Measurements from ENCODE around the gene RNF14. TPM values are rescaled to one million over a fixed set of nuclear protein-coding genes. Genes with fewer than 3 reads are reported as not detected.

The RNF14 gene
- total and polyA plus RNA-seq, 4 donors, result 22.9 to 50.6 (median 32.5) TPM

DNA sequence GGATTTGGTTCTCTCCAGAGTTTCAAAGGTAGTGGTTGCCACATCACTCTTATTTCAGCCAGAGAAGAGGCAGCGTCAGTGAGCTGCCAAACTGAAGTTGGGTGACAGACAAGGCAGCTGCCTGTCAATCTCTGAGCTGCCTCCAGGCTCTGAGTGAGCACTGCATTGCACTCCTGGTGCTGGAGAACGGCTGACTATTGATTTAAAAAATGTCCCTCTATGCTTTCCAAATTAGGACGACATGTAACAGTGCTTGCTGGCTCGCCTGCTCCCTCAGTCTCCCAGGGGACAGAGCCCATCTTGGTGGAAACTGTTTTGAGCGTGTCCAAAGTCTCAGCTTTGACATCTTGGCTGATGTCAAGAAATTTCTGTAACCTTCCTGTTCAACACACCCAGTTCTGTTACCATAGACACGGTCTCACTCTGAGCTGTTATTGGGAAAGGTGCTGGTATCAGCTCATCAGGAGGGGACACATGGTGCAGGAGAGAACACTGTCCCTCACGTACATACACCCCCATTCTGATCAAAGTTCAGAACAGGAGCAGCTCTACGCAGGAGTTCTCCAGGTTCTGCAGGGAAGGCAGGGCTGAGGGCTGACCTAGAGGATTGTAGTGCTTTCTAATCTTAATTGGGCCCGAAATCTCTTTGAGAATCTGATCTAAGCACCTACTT lies 26.6 kb upstream of the RNF14 start:
- H3K36me3 ChIP-seq (ENCODE audit: control insufficient read depth in 4 of 4, insufficient read depth in 3 of 4, low read depth in 1 of 4, low read length in 3 of 4), result peaks cover 7 to 17% (median 13%) of the 10 kb centered on the region in 4 donors
- no peak for DNase-seq (ENCODE audit: low spot score)

DNA sequence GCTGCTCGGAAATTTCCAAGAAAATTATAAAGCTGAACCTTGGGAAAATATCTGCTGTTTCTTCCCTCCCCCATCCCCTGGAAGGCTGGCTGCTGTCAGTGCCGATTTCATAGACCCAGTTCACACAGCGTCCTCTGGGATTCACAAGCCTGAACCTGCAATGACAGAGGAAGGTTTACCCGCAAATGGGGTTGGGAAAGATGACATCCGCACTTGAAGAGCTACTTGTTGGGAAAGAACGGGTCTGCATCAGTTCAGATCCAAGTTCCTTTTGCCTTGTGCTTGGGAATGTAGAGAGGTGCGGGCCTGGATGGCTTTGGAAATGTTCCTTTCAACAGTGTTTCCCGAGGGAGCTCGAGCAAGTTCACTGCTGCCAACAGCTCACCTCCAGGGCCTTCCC lies 24.8 kb upstream of the RNF14 start:
- no peak for DNase-seq (ENCODE audit: low spot score)
- Histone ChIP-seq H3K4me1 (ENCODE audit: control insufficient read depth in 4 of 4, insufficient read depth in 4 of 4, low read length in 3 of 4) (peaks cover 3 to 17% (median 8%) of the 10 kb centered on the region in 4 donors), H3K36me3 (ENCODE audit: control insufficient read depth in 4 of 4, insufficient read depth in 3 of 4, low read depth in 1 of 4, low read length in 3 of 4) (peaks cover 0 to 6% (median 3%) of the 10 kb centered on the region in 4 donors), H3K9me3 (ENCODE audit: control insufficient read depth in 4 of 4, low read length in 3 of 4) (no peaks in the 10 kb centered on the region), H3K27ac (ENCODE audit: low read depth in 1 of 2, low read length in 2 of 2) (no peak overlapping the region), H3K27me3 (ENCODE audit: control insufficient read depth in 4 of 4, insufficient read depth in 4 of 4, low read length in 3 of 4) (no peaks in the 10 kb centered on the region), H3K9ac (ENCODE audit: low read depth in 1 of 2, low read length in 2 of 2) (no peak overlapping the region), H3K4me3 (ENCODE audit: low read depth in 1 of 3, low read length in 3 of 3) (no peak overlapping the region)
- 86% methylated on average over 9 of the region's 9 CpGs for WGBS
- TF ChIP-seq NR2F2 (IDR thresholded peaks at IDR 0.05), result no peak
- TF ChIP-seq, protein P1, sequence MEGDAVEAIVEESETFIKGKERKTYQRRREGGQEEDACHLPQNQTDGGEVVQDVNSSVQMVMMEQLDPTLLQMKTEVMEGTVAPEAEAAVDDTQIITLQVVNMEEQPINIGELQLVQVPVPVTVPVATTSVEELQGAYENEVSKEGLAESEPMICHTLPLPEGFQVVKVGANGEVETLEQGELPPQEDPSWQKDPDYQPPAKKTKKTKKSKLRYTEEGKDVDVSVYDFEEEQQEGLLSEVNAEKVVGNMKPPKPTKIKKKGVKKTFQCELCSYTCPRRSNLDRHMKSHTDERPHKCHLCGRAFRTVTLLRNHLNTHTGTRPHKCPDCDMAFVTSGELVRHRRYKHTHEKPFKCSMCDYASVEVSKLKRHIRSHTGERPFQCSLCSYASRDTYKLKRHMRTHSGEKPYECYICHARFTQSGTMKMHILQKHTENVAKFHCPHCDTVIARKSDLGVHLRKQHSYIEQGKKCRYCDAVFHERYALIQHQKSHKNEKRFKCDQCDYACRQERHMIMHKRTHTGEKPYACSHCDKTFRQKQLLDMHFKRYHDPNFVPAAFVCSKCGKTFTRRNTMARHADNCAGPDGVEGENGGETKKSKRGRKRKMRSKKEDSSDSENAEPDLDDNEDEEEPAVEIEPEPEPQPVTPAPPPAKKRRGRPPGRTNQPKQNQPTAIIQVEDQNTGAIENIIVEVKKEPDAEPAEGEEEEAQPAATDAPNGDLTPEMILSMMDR (IDR thresholded peaks at IDR 0.05; ENCODE audit: low read depth, low read length, missing input control), result no peak

More for the DNA sequence above, 26.6 kb upstream of the RNF14 start:
- Histone ChIP-seq H3K27me3 (ENCODE audit: control insufficient read depth in 4 of 4, insufficient read depth in 4 of 4, low read length in 3 of 4) (no peaks in the 10 kb centered on the region), H3K9ac (ENCODE audit: low read depth in 1 of 2, low read length in 2 of 2) (no peak overlapping the region), H3K4me3 (ENCODE audit: low read depth in 1 of 3, low read length in 3 of 3) (no peak overlapping the region), H3K9me3 (ENCODE audit: control insufficient read depth in 4 of 4, low read length in 3 of 4) (no peaks in the 10 kb centered on the region), H3K27ac (ENCODE audit: low read depth in 1 of 2, low read length in 2 of 2) (no peak overlapping the region), H3K4me1 (ENCODE audit: control insufficient read depth in 4 of 4, insufficient read depth in 4 of 4, low read length in 3 of 4) (peaks cover 3 to 17% (median 8%) of the 10 kb centered on the region in 4 donors)
- 42% methylated on average over 9 of the region's 9 CpGs for WGBS
- TF ChIP-seq HNF4A (conservative IDR thresholded peaks at IDR 0.05) (peak; percentile 46 to 52), SP1 (IDR thresholded peaks at IDR 0.05) (peak; percentile 16), TAF1 (conservative IDR thresholded peaks at IDR 0.05) (no peak), FOXA1 (IDR thresholded peaks at IDR 0.05) (no peak), HNF4G (IDR thresholded peaks at IDR 0.05) (peak; percentile 5)
- TF ChIP-seq, protein P1 (IDR thresholded peaks at IDR 0.05; ENCODE audit: low read depth, low read length, missing input control), result peak; percentile 10

DNA sequence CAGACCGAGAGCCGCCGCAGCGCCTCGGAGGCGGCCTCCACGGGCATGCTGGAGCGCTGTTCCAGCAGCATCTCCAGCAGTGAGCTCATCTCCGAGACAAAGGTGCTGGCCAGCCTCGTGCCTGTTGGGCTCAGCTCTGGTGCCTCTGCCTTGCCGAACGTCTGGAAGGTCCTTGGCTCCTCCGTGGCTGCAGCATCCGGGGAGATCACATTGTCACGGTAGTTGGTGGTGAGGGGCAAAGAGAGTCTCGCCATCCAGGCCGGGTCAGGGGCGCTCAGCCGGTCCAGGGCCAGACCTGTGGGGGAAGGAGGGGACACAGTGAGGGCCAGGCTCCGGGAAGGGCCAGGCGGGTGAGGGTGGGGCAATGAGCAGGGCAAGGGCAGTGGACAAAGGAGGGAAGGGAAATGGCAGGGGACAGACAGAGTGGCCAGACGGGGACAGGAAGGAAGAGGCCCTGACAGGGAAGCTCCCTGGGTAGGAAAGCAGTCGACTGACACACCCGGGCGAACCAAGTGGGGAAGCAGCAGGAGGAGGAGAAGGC lies 23.3 kb upstream of the RNF14 start:
- Histone ChIP-seq H3K36me3 (ENCODE audit: control insufficient read depth in 4 of 4, insufficient read depth in 3 of 4, low read depth in 1 of 4, low read length in 3 of 4) (no peaks in the 10 kb centered on the region), H3K9me3 (ENCODE audit: control insufficient read depth in 4 of 4, low read length in 3 of 4) (no peaks in the 10 kb centered on the region), H3K4me3 (ENCODE audit: low read depth in 1 of 3, low read length in 3 of 3) (no peak overlapping the region), H3K9ac (ENCODE audit: low read depth in 1 of 2, low read length in 2 of 2) (no peak overlapping the region), H3K27ac (ENCODE audit: low read depth in 1 of 2, low read length in 2 of 2) (no peak overlapping the region), H3K27me3 (ENCODE audit: control insufficient read depth in 4 of 4, insufficient read depth in 4 of 4, low read length in 3 of 4) (no peaks in the 10 kb centered on the region), H3K4me1 (ENCODE audit: control insufficient read depth in 4 of 4, insufficient read depth in 4 of 4, low read length in 3 of 4) (peaks cover 3 to 17% (median 8%) of the 10 kb centered on the region in 4 donors)
- no peak for DNase-seq (ENCODE audit: low spot score)
- TF ChIP-seq, protein P1 (IDR thresholded peaks at IDR 0.05; ENCODE audit: low read depth, low read length, missing input control), result no peak
- no peak for TF ChIP-seq YY1 (IDR thresholded peaks at IDR 0.05)
- TF ChIP-seq GABPA (IDR thresholded peaks at IDR 0.05 in 1 of 2, conservative IDR thresholded peaks at IDR 0.05 in 1 of 2), result no peak
- TF ChIP-seq TAF1 (conservative IDR thresholded peaks at IDR 0.05), result no peak
- TF ChIP-seq, protein P2, sequence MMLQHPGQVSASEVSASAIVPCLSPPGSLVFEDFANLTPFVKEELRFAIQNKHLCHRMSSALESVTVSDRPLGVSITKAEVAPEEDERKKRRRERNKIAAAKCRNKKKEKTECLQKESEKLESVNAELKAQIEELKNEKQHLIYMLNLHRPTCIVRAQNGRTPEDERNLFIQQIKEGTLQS (IDR thresholded peaks at IDR 0.05), result no peak
- no peak for TF ChIP-seq RAD21 (IDR thresholded peaks at IDR 0.05)
- TF ChIP-seq HNF4A (conservative IDR thresholded peaks at IDR 0.05), result no peak
- TF ChIP-seq, protein P3, sequence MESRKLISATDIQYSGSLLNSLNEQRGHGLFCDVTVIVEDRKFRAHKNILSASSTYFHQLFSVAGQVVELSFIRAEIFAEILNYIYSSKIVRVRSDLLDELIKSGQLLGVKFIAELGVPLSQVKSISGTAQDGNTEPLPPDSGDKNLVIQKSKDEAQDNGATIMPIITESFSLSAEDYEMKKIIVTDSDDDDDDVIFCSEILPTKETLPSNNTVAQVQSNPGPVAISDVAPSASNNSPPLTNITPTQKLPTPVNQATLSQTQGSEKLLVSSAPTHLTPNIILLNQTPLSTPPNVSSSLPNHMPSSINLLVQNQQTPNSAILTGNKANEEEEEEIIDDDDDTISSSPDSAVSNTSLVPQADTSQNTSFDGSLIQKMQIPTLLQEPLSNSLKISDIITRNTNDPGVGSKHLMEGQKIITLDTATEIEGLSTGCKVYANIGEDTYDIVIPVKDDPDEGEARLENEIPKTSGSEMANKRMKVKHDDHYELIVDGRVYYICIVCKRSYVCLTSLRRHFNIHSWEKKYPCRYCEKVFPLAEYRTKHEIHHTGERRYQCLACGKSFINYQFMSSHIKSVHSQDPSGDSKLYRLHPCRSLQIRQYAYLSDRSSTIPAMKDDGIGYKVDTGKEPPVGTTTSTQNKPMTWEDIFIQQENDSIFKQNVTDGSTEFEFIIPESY (IDR thresholded peaks at IDR 0.05), result no peak
- no peak for TF ChIP-seq RXRA (IDR thresholded peaks at IDR 0.05)
- TF ChIP-seq NR2F2 (IDR thresholded peaks at IDR 0.05), result peak; percentile 37
- TF ChIP-seq, protein P4, sequence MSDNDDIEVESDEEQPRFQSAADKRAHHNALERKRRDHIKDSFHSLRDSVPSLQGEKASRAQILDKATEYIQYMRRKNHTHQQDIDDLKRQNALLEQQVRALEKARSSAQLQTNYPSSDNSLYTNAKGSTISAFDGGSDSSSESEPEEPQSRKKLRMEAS (IDR thresholded peaks at IDR 0.05), result peak; percentile 50
- WGBS, result 45% methylated on average over 25 of the region's 25 CpGs

All from liver (tissue), 9 donors.